ENCODE data around the gene PBX1.

DNA sequence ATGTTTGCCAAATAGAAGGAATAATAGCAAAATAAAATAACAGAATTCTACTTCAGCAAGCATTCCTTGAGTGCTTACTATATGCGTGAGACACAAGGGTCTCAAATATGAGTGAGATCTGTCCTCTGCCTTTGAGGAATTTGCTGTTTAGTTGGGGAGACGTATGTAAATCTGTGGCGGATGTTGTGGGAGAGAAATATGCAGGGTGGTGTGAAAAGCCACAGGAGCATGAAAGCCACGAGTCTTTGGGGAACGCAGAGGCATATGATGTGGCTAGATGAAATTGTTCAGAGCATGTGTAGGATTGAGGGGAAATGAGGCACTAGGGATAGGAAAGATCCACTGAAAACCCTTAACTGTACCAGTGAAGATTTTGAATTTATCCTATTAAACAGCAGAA lies 244.4 kb downstream of the PBX1 start:
- TF ChIP-seq EP300 (IDR thresholded peaks at IDR 0.05), result no peak
- TF ChIP-seq, protein P1, sequence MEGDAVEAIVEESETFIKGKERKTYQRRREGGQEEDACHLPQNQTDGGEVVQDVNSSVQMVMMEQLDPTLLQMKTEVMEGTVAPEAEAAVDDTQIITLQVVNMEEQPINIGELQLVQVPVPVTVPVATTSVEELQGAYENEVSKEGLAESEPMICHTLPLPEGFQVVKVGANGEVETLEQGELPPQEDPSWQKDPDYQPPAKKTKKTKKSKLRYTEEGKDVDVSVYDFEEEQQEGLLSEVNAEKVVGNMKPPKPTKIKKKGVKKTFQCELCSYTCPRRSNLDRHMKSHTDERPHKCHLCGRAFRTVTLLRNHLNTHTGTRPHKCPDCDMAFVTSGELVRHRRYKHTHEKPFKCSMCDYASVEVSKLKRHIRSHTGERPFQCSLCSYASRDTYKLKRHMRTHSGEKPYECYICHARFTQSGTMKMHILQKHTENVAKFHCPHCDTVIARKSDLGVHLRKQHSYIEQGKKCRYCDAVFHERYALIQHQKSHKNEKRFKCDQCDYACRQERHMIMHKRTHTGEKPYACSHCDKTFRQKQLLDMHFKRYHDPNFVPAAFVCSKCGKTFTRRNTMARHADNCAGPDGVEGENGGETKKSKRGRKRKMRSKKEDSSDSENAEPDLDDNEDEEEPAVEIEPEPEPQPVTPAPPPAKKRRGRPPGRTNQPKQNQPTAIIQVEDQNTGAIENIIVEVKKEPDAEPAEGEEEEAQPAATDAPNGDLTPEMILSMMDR (IDR thresholded peaks at IDR 0.05), result no peak
